Endothelial cell (in vitro differentiated cells): ENCODE measurements around the gene GPR68. TPM values are rescaled to one million over a fixed set of nuclear protein-coding genes. Genes with fewer than 3 reads are reported as not detected.
A peak's percentile ranks its signal among the peaks of the same experiment; 100 is the strongest.
"Not testable (repeated sequence)": the region's sequence is repeated elsewhere in the genome, so short reads cannot be mapped to it uniquely, and the experiment has no call there.

ENCODE experiments used
- DNase-seq: peaks from one replicate; pipeline ENCODE4 v3.0.0; 2021; ENCODE audit warnings: low spot score
- H3K27ac Mint-ChIP-seq: one replicate; pipeline ENCODE4 v1.8.0; 2021; ENCODE audit warnings: mixed read lengths, inconsistent platforms; ENCODE audit not compliant: unreplicated experiment
- H3K27me3 Mint-ChIP-seq: one replicate; pipeline ENCODE4 v1.8.0; 2021; ENCODE audit warnings: mild to moderate bottlenecking, moderate library complexity, mixed read lengths, inconsistent platforms; ENCODE audit not compliant: unreplicated experiment
- H3K36me3 Mint-ChIP-seq: one replicate; pipeline ENCODE4 v1.8.0; 2021; ENCODE audit warnings: mild to moderate bottlenecking, low read depth, mixed read lengths, inconsistent platforms; ENCODE audit not compliant: unreplicated experiment
- H3K4me1 Mint-ChIP-seq: one replicate; pipeline ENCODE4 v1.8.0; 2021; ENCODE audit warnings: mild to moderate bottlenecking, mixed read lengths, inconsistent platforms; ENCODE audit not compliant: unreplicated experiment
- H3K4me3 Mint-ChIP-seq: one replicate; pipeline ENCODE4 v1.8.0; 2021; ENCODE audit warnings: mild to moderate bottlenecking, mixed read lengths, inconsistent platforms; ENCODE audit not compliant: unreplicated experiment
- H3K9me3 Mint-ChIP-seq: one replicate; pipeline ENCODE4 v1.8.0; 2021; ENCODE audit warnings: mixed read lengths, inconsistent platforms; ENCODE audit not compliant: unreplicated experiment
- total RNA-seq: library from RNA; stranded (reverse); fragmentation: NEBNext Ultra II Directional; extraction: Animal tissue kit (Norgen Biotek cat#: 25700); gene quantifications from one replicate; pipeline ENCODE4 v1.2.1, GENCODE V29; 2021; ENCODE audit not compliant: unreplicated experiment
- TF ChIP-seq, protein P1 (sequence below): fragments of 200-600 bp; sonication (generic); IDR thresholded peaks from one replicate; pipeline ENCODE4 v1.5.0; 2021; ENCODE audit warnings: antibody characterized with exemption; ENCODE audit not compliant: unreplicated experiment

The GPR68 gene
- total RNA-seq, 1 donor from 2014 or later, result 5.4 TPM

DNA sequence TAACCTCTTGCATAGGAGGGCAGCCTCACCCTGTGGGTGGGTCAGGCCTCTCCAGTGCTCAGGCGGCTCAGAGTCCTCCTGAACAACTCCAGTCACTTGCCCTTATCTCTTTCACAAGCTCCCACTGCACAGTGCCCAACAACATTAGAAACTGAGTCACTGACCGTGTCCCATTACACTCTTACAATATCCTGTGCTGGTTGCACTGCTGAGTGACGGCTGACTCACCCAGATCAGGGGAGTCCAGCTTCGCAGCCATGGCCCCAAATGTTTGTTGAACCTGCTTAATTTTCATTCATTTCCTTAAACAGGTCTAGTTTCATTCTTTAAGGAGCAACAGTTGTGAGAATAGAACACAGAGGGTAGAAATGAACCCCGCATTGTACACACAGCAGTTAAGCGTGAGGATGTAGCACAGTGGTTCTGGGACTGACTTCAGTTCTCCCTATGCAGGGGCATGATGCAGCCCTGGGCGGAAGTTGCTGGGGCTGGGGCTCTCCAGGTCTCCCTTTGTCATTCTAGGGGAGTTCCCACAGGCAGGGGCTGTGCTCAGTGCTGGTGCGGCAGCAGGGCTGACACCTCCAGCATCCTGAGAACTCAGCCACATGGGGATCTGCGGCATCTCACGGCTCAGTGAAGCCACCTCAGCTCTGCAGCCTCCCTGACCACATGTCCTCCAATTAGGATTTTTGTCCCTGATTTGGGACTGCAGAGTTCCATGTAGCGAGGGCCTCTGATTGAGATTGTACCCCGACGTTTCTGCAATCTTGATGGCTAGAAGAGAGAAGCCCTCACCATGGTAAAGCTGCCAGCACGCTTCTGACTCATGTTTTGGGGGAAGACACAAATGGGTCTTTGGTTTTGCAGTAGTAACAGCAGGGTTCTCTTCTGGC, 16.1 kb downstream of the GPR68 start:
- TF ChIP-seq, protein P1, sequence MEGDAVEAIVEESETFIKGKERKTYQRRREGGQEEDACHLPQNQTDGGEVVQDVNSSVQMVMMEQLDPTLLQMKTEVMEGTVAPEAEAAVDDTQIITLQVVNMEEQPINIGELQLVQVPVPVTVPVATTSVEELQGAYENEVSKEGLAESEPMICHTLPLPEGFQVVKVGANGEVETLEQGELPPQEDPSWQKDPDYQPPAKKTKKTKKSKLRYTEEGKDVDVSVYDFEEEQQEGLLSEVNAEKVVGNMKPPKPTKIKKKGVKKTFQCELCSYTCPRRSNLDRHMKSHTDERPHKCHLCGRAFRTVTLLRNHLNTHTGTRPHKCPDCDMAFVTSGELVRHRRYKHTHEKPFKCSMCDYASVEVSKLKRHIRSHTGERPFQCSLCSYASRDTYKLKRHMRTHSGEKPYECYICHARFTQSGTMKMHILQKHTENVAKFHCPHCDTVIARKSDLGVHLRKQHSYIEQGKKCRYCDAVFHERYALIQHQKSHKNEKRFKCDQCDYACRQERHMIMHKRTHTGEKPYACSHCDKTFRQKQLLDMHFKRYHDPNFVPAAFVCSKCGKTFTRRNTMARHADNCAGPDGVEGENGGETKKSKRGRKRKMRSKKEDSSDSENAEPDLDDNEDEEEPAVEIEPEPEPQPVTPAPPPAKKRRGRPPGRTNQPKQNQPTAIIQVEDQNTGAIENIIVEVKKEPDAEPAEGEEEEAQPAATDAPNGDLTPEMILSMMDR, result no peak
- Mint-ChIP-seq H3K4me1 (peaks cover 63% of the 10 kb centered on the region), H3K9me3 (peaks cover 4% of the 10 kb centered on the region), H3K36me3 (peaks cover 43% of the 10 kb centered on the region), H3K27me3 (peaks cover 11% of the 10 kb centered on the region), H3K27ac (peak overlapping the region; percentile 44), H3K4me3 (peak overlapping the region; percentile 2)
- DNase-seq, result no peak

DNA sequence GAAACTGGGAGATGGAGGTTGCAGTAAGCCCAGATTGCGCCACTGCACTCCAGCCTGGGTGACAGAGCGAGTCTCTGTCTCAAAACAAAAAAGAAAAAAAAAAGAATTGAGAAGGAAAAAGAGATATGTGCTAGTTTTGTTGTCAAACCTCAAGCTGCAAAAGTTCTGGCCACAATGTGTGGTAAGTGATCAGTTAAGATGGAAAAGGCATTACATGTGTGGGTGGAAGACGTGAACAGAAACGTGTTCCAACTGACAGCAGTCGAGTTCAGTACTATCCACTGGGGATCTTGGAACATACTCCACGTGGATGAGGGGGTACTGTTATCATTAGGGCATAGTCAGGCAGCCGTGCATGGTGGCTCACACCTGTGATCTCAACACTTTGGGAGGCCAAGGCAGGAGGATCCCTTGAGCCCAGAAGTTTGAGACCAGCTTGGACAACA, 17.3 kb downstream of the GPR68 start:
- H3K27ac Mint-ChIP-seq, result peak overlapping the region; percentile 57
- H3K36me3 Mint-ChIP-seq, result peaks cover 45% of the 10 kb centered on the region
- no peak overlapping the region for H3K4me3 Mint-ChIP-seq
- TF ChIP-seq, protein P1, result no peak
- no peak for DNase-seq
- H3K4me1 Mint-ChIP-seq, result peaks cover 74% of the 10 kb centered on the region
- peaks cover under 1% of the 10 kb centered on the region for H3K9me3 Mint-ChIP-seq
- H3K27me3 Mint-ChIP-seq, result peaks cover 16% of the 10 kb centered on the region

DNA sequence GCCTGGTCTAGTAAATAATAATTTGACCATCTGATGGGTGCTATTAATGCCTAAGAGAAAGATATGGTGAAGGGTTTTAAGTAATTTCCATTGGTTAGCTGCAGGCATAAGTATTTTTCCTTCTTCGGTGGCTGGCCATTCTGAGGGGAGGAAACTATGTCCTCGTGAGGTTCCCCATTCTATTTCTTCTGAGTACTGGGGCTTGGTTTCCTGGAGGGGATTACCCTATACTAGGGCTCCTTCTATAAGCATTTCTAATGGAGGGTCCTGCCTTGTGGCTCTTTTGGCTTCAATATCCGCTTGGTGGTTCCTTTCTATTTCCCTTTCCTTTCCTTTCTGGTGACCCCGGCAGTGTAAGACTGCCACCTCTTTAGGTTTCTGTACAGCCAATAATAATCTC, 18.1 kb downstream of the GPR68 start:
- H3K4me3 Mint-ChIP-seq, H3K9me3 Mint-ChIP-seq, DNase-seq, H3K27ac Mint-ChIP-seq: not testable (repeated sequence)
- Mint-ChIP-seq H3K27me3 (peaks cover 18% of the 10 kb centered on the region), H3K4me1 (peaks cover 78% of the 10 kb centered on the region), H3K36me3 (peaks cover 47% of the 10 kb centered on the region)

DNA sequence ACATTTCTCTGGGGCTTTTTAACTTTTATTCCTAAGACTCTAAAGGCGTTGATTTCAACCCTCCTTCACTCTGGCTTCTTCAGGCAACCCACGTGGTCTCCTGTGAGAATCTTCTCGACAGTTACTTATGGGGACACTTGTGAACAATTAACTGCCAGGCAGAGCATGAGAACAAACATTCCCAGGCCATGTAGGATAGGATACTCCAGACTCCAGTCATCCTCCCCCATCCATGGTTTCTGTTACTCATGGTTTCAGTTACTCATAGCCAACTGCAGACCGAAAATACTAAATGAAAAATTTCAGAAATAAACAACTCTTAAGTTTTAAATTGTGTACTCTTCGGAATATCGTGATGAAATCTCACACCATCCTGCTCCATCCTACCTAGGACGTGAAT, 19.5 kb downstream of the GPR68 start:
- DNase-seq, result no peak

DNA sequence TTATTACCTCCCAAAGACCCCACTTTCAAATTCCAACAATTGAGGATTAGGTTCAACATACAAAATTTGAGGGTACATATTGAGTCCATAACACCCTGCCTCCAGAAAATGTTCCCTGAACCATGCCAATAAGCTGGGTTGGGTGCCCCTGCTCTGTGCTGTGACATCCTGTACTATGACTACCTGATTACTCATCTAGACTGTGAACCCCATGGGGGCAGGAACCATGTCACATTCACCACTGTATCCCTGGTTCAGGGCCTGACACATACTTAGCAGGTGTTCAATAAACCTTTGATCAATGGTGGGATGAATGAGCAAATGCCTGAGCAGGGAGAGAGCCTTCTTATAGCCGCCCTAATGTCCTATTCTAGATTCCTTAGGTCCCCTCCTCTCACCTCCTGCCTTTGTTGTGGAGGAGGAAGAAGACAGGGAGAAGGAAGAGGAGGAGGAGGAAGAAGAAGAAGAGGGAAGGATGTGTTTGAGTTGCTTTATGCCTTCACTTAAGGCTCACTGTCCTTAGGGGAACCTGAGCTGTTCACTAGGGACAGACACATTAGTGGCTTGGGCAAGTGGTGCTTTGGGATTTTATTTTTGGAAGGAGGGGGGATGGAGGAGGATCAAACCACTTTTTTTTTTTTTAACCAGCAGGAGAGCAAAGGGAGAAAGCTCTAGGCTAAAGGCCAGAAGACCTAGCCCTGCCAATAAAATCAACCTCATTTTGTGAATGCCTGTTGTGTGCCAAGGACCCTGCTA, 21.3 kb downstream of the GPR68 start:
- Mint-ChIP-seq H3K4me1 (peaks cover 77% of the 10 kb centered on the region), H3K4me3 (peak overlapping the region; percentile 44), H3K27me3 (peaks cover 25% of the 10 kb centered on the region), H3K27ac (peak overlapping the region; percentile 97), H3K36me3 (peaks cover 40% of the 10 kb centered on the region), H3K9me3 (no peaks in the 10 kb centered on the region)
- TF ChIP-seq, protein P1, result no peak
- no peak for DNase-seq

More for the DNA sequence above, 19.5 kb downstream of the GPR68 start:
- no peak overlapping the region for H3K4me3 Mint-ChIP-seq
- H3K27ac Mint-ChIP-seq, result peak overlapping the region; percentile 52
- H3K36me3 Mint-ChIP-seq, result peaks cover 48% of the 10 kb centered on the region
- peaks cover 22% of the 10 kb centered on the region for H3K27me3 Mint-ChIP-seq
- H3K4me1 Mint-ChIP-seq, result peaks cover 82% of the 10 kb centered on the region
- TF ChIP-seq, protein P1, result no peak
- no peaks in the 10 kb centered on the region for H3K9me3 Mint-ChIP-seq
